Progenitor cell of endocrine pancreas (in vitro differentiated cells): ENCODE measurements around the gene BLID. TPM values are rescaled to one million over a fixed set of nuclear protein-coding genes. Genes with fewer than 3 reads are reported as not detected.

Experiments used
- DNase-seq: peaks from one replicate; pipeline ENCODE4 v3.0.0; 2021; ENCODE audit warnings: low spot score; ENCODE audit not compliant: unreplicated experiment
- H3K27ac Mint-ChIP-seq: 2 replicates; pipeline ENCODE4 v1.8.0; 2021; ENCODE audit warnings: mild to moderate bottlenecking, moderate library complexity, mixed read lengths
- H3K27me3 Mint-ChIP-seq: 2 replicates; pipeline ENCODE4 v1.8.0; 2021; ENCODE audit warnings: mixed read lengths
- H3K36me3 Mint-ChIP-seq: 2 replicates; pipeline ENCODE4 v1.8.0; 2022; ENCODE audit warnings: mixed read lengths; ENCODE audit not compliant: insufficient read depth
- H3K4me1 Mint-ChIP-seq: 2 replicates; pipeline ENCODE4 v1.8.0; 2021; ENCODE audit warnings: low read depth, mixed read lengths
- H3K4me3 Mint-ChIP-seq: 2 replicates; pipeline ENCODE4 v1.8.0; 2021; ENCODE audit warnings: low read depth, mild to moderate bottlenecking, moderate library complexity, mixed read lengths
- H3K9me3 Mint-ChIP-seq: 2 replicates; pipeline ENCODE4 v1.8.0; 2021; ENCODE audit warnings: low read depth, mixed read lengths
- CTCF ChIP-seq: fragments of 200-600 bp; sonication (generic); IDR thresholded peaks from one replicate; pipeline ENCODE4 v1.5.0; 2021; ENCODE audit warnings: antibody characterized with exemption, mild to moderate bottlenecking; ENCODE audit not compliant: unreplicated experiment
- total RNA-seq: library from RNA; stranded (reverse); gene quantifications from 2 replicates; pipeline ENCODE4 v1.2.1, GENCODE V29; 2021

The BLID gene
- total RNA-seq, 1 donor from 2014 or later, result not detected

GRCh38 chr11:122076512-122077120, 39.4 kb downstream of the BLID start:
- no peak for DNase-seq
- Mint-ChIP-seq H3K4me1 (peaks cover 5% of the 10 kb centered on the region), H3K27ac (no peak overlapping the region), H3K27me3 (no peaks in the 10 kb centered on the region), H3K9me3 (no peaks in the 10 kb centered on the region), H3K4me3 (no peak overlapping the region), H3K36me3 (no peaks in the 10 kb centered on the region)
- TF ChIP-seq CTCF, result no peak

- Mint-ChIP-seq H3K27me3 (no peaks in the 10 kb centered on the region), H3K27ac (no peak overlapping the region), H3K9me3 (no peaks in the 10 kb centered on the region), H3K4me1 (peaks cover 12% of the 10 kb centered on the region), H3K4me3 (no peak overlapping the region), H3K36me3 (no peaks in the 10 kb centered on the region)
- no peak for DNase-seq
- no peak for TF ChIP-seq CTCF
Observed at GRCh38 chr11:122075016-122075415, 41.0 kb downstream of the BLID start.

- Mint-ChIP-seq H3K4me3 (no peak overlapping the region), H3K36me3 (no peaks in the 10 kb centered on the region), H3K9me3 (no peaks in the 10 kb centered on the region), H3K27me3 (no peaks in the 10 kb centered on the region), H3K27ac (no peak overlapping the region), H3K4me1 (peaks cover 20% of the 10 kb centered on the region)
- DNase-seq, result no peak
- no peak for TF ChIP-seq CTCF
Observed at GRCh38 chr11:122074022-122074421, 42.0 kb downstream of the BLID start.

- DNase-seq, result no peak
- no peaks in the 10 kb centered on the region for H3K36me3 Mint-ChIP-seq
- no peaks in the 10 kb centered on the region for H3K27me3 Mint-ChIP-seq
- peak overlapping the region; percentile 8 for H3K27ac Mint-ChIP-seq
- no peaks in the 10 kb centered on the region for H3K9me3 Mint-ChIP-seq
- TF ChIP-seq CTCF, result no peak
- H3K4me3 Mint-ChIP-seq, result no peak overlapping the region
- H3K4me1 Mint-ChIP-seq, result peaks cover 29% of the 10 kb centered on the region
Observed at GRCh38 chr11:122071709-122072202, 44.3 kb downstream of the BLID start.

GRCh38 chr11:122069707-122070360, 46.2 kb downstream of the BLID start:
- Mint-ChIP-seq H3K4me3 (no peak overlapping the region), H3K36me3 (no peaks in the 10 kb centered on the region), H3K9me3 (peaks cover 3% of the 10 kb centered on the region), H3K27me3 (peaks cover 2% of the 10 kb centered on the region), H3K27ac (peak overlapping the region; percentile 73), H3K4me1 (peaks cover 29% of the 10 kb centered on the region)
- TF ChIP-seq CTCF, result no peak
- DNase-seq, result peak; percentile 46
